IMR-90 (cell line): Measurements from ENCODE around the gene TMEM221.

Source experiments
- ELK1 ChIP-seq: fragments of 150-350 bp; IDR thresholded peaks from 2 replicates; pipeline ENCODE4 v1.6.1; 2016; ENCODE audit warnings: low read depth, mild to moderate bottlenecking, low read length, moderate library complexity, borderline replicate concordance
- FOS ChIP-seq: fragments of 150-350 bp; IDR thresholded peaks from 2 replicates; pipeline ENCODE4 v1.6.1; 2016; ENCODE audit warnings: low read depth, low read length
- MXI1 ChIP-seq: IDR thresholded peaks from 2 replicates; pipeline ENCODE4 v1.6.1; 2012; ENCODE audit warnings: low read depth, mild to moderate bottlenecking, low read length, moderate library complexity, borderline replicate concordance
- POLR2A ChIP-seq: IDR thresholded peaks from 2 replicates; pipeline ENCODE4 v1.6.1; 2012; ENCODE audit warnings: mild to moderate bottlenecking, low read depth, low read length
- RAD21 ChIP-seq: IDR thresholded peaks from 2 replicates; pipeline ENCODE4 v1.6.1; 2012; ENCODE audit warnings: low read length, improper control_type of control experiment
- RFX5 ChIP-seq: IDR thresholded peaks from 2 replicates; pipeline ENCODE4 v1.8.0; 2012; ENCODE audit warnings: low read depth, mild to moderate bottlenecking, low read length, moderate library complexity
- SMC3 ChIP-seq: fragments of 150-350 bp; IDR thresholded peaks from 2 replicates; pipeline ENCODE4 v1.6.1; 2016; ENCODE audit warnings: low read depth, mild to moderate bottlenecking, antibody characterized with exemption, low read length, moderate library complexity
- TF ChIP-seq, protein P1 (sequence below): conservative IDR thresholded peaks from 2 replicates; pipeline ENCODE4 v1.5.1; 2012; ENCODE audit warnings: mild to moderate bottlenecking, low read depth, low read length, improper control_type of control experiment

DNA sequence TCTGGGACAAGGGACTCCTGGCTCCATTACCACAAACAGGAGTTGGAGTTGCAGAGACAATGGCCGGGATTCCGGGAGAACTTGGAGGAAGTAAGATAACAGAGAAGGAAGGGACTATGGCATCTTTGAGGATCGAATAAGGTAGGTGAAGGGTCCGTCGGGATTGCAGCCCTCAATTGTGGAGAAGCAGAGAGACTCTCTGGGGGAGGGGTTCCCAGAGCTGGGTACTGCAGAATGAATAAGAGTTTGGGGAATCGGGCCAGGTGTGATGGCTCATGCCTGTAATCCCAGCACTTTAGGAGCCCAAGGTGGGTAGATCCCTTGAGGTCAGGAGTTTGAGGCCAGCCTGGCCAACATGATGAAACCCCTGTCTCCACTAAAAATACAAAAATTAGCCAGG, 46.8 kb downstream of the TMEM221 start:
- TF ChIP-seq, protein P1, sequence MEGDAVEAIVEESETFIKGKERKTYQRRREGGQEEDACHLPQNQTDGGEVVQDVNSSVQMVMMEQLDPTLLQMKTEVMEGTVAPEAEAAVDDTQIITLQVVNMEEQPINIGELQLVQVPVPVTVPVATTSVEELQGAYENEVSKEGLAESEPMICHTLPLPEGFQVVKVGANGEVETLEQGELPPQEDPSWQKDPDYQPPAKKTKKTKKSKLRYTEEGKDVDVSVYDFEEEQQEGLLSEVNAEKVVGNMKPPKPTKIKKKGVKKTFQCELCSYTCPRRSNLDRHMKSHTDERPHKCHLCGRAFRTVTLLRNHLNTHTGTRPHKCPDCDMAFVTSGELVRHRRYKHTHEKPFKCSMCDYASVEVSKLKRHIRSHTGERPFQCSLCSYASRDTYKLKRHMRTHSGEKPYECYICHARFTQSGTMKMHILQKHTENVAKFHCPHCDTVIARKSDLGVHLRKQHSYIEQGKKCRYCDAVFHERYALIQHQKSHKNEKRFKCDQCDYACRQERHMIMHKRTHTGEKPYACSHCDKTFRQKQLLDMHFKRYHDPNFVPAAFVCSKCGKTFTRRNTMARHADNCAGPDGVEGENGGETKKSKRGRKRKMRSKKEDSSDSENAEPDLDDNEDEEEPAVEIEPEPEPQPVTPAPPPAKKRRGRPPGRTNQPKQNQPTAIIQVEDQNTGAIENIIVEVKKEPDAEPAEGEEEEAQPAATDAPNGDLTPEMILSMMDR, result no peak
- TF ChIP-seq POLR2A (no peak), SMC3 (no peak), RFX5 (no peak), ELK1 (no peak), RAD21 (no peak), MXI1 (no peak), FOS (no peak)
